A673 (cell line): ENCODE data around the gene NBEA. TPM values are rescaled to one million over a fixed set of nuclear protein-coding genes. Genes with fewer than 3 reads are reported as not detected.

Source experiments
- BruUV-seq: library from RNA; stranded (reverse); fragments of 400-500 nt; replicated peaks from 2 replicates; lab custom pipeline; 2021; lab: Mats Ljungman, UMichigan
- CTCF ChIA-PET: fragments of 300-600 bp; sonication (Branson Sonifier 250); formaldehyde crosslinking; loops from one replicate; lab custom pipeline; 2022; ENCODE audit warnings: antibody characterized with exemption; lab: Charles Lee
- POLR2A ChIA-PET: fragments of 300-600 bp; sonication (Branson Sonifier 250); formaldehyde crosslinking; loops from one replicate; lab custom pipeline; 2022; ENCODE audit warnings: antibody characterized with exemption; ENCODE audit not compliant: low non-redundant PET; lab: Charles Lee
- DNase-seq: peaks from one replicate; pipeline ENCODE4 v3.0.0-alpha.2; 2015; ENCODE audit warnings: low spot score
- H3K27ac ChIP-seq: fragments of 200-600 bp; sonication (generic); 2 replicates; pipeline ENCODE4 v1.5.1; 2016; ENCODE audit warnings: mixed run types, low read depth, mild to moderate bottlenecking, mixed read lengths, antibody characterized with exemption, low read length; ENCODE audit not compliant: poor library complexity, severe bottlenecking
- H3K27me3 ChIP-seq: fragments of 200-600 bp; sonication (generic); replicated peaks from 2 replicates; pipeline ENCODE4 v1.6.1; 2017; ENCODE audit warnings: mixed run types, low read depth, mild to moderate bottlenecking, mixed read lengths, antibody characterized with exemption, low read length; ENCODE audit not compliant: insufficient read depth, poor library complexity
- H3K36me3 ChIP-seq: fragments of 200-600 bp; sonication (generic); 2 replicates; pipeline ENCODE4 v1.6.1; 2016; ENCODE audit warnings: mixed run types, mild to moderate bottlenecking, mixed read lengths, antibody characterized with exemption, low read length; ENCODE audit not compliant: insufficient read depth, poor library complexity, severe bottlenecking
- H3K4me1 ChIP-seq: fragments of 200-600 bp; sonication (generic); 2 replicates; pipeline ENCODE4 v1.6.1; 2017; ENCODE audit warnings: mixed run types, mild to moderate bottlenecking, mixed read lengths, antibody characterized with exemption, low read length; ENCODE audit not compliant: insufficient read depth, poor library complexity, severe bottlenecking
- H3K4me3 ChIP-seq: fragments of 200-600 bp; sonication (generic); 2 replicates; pipeline ENCODE4 v1.5.1; 2016; ENCODE audit warnings: low read depth, mixed run types, mild to moderate bottlenecking, mixed read lengths, low read length; ENCODE audit not compliant: poor library complexity, severe bottlenecking
- H3K9me3 ChIP-seq: fragments of 200-600 bp; sonication (generic); 2 replicates; pipeline ENCODE4 v1.6.1; 2016; ENCODE audit warnings: mixed run types, low read depth, mild to moderate bottlenecking, mixed read lengths, antibody characterized with exemption, low read length; ENCODE audit not compliant: poor library complexity, severe bottlenecking
- CTCF ChIP-seq: fragments of 300-800, 200-600 bp; sonication (generic); conservative IDR thresholded peaks from 2 replicates; pipeline ENCODE4 v1.5.1; 2017; ENCODE audit warnings: low read depth, mild to moderate bottlenecking, antibody characterized with exemption, low read length, moderate library complexity, mixed read lengths
- EZH2 ChIP-seq: fragments of 200-600 bp; sonication (generic); IDR thresholded peaks from 2 replicates; pipeline ENCODE4 v1.6.1; 2017; ENCODE audit warnings: borderline replicate concordance, low read depth, mild to moderate bottlenecking, mixed read lengths, antibody characterized with exemption, low read length; ENCODE audit not compliant: poor library complexity, severe bottlenecking
- intact Hi-C: fragments of 100-400 bp; cut with micrococcal nuclease; formaldehyde crosslinking; loops from one replicate; pipeline ENCODE4 v1.10.0; 2022; ENCODE audit not compliant: unreplicated experiment
- total RNA-seq: library from RNA; stranded (reverse); gene quantifications from 2 replicates; pipeline ENCODE4 v1.2.3, GENCODE V29; 2021

Gene NBEA
- total RNA-seq, 1 experiment from 2014 or later = 4.2 TPM

- intact Hi-C loops = no loop called here
- no peaks in the 10 kb centered on the region for H3K27me3 ChIP-seq
- ChIA-PET CTCF (no interaction called here), POLR2A (no interaction called here)
- H3K4me1 ChIP-seq = no peaks in the 10 kb centered on the region
- no peaks in the 10 kb centered on the region for H3K36me3 ChIP-seq
- no peak for DNase-seq
- BruUV-seq = no TSS peak
- no peak for TF ChIP-seq CTCF
- no peak for TF ChIP-seq EZH2
- H3K27ac ChIP-seq = no peak overlapping the region
- no peaks in the 10 kb centered on the region for H3K9me3 ChIP-seq
- H3K4me3 ChIP-seq = no peak overlapping the region
Measured at GRCh38 chr13:35179920-35180663, 238.0 kb downstream of the NBEA start.

- POLR2A ChIA-PET = no interaction called here
- no peak for DNase-seq
- Histone ChIP-seq H3K4me1 (no peaks in the 10 kb centered on the region), H3K4me3 (no peak overlapping the region), H3K27ac (no peak overlapping the region), H3K9me3 (no peaks in the 10 kb centered on the region), H3K27me3 (no peaks in the 10 kb centered on the region), H3K36me3 (no peaks in the 10 kb centered on the region)
- intact Hi-C loops = no loop called here
- no peak for TF ChIP-seq CTCF
- TF ChIP-seq EZH2 = no peak
- no TSS peak for BruUV-seq
- CTCF ChIA-PET = no interaction called here
Measured at GRCh38 chr13:35190241-35190640, 248.2 kb downstream of the NBEA start.

- intact Hi-C loops = no loop called here
- no peaks in the 10 kb centered on the region for H3K4me1 ChIP-seq
- no peaks in the 10 kb centered on the region for H3K27me3 ChIP-seq
- no peak overlapping the region for H3K27ac ChIP-seq
- no peak for TF ChIP-seq EZH2
- no peak for TF ChIP-seq CTCF
- CTCF ChIA-PET = no interaction called here
- H3K9me3 ChIP-seq = no peaks in the 10 kb centered on the region
- POLR2A ChIA-PET = no interaction called here
- H3K36me3 ChIP-seq = no peaks in the 10 kb centered on the region
- no peak for DNase-seq
- no TSS peak for BruUV-seq
- no peak overlapping the region for H3K4me3 ChIP-seq
Measured at GRCh38 chr13:35191883-35192282, 249.8 kb downstream of the NBEA start.
